HepG2 (cell line): Measurements from ENCODE around the gene TMEM186.
"Not testable (repeated sequence)": the region's sequence is repeated elsewhere in the genome, so short reads cannot be mapped to it uniquely, and the experiment has no call there.

Experiments used
- FOXK1 ChIP-seq: sonication (generic); formaldehyde crosslinking; IDR thresholded peaks from 2 replicates; pipeline ENCODE4 v1.4.0; 2020; ENCODE audit warnings: low read depth, missing genetic modification reagents, borderline replicate concordance
- MEF2D ChIP-seq: sonication (generic); formaldehyde crosslinking; IDR thresholded peaks from 2 replicates; pipeline ENCODE4 v1.5.1; 2020; ENCODE audit warnings: mild to moderate bottlenecking, missing genetic modification reagents
- NR2F6 ChIP-seq, 2 experiments: IDR thresholded peaks; 2 replicates each; pipeline ENCODE4 v1.6.1; 2016; ENCODE audit warnings: antibody characterized with exemption in 1 of 2, mild to moderate bottlenecking in 1 of 2
- POGK ChIP-seq: sonication (generic); formaldehyde crosslinking; conservative IDR thresholded peaks from 2 replicates; pipeline ENCODE4 v1.8.0; 2022; ENCODE audit warnings: mild to moderate bottlenecking, moderate library complexity, missing genetic modification reagents
- RARG ChIP-seq: sonication (generic); formaldehyde crosslinking; IDR thresholded peaks from 2 replicates; pipeline ENCODE4 v1.4.0; 2020; ENCODE audit warnings: low read depth, mild to moderate bottlenecking, missing genetic modification reagents
- RFX5 ChIP-seq: IDR thresholded peaks from 2 replicates; pipeline ENCODE4 v1.6.1; 2011; ENCODE audit warnings: low read depth, low read length, improper control_type of control experiment
- TCF7L2 ChIP-seq: IDR thresholded peaks from 2 replicates; pipeline ENCODE4 v1.6.1; 2011; ENCODE audit warnings: mild to moderate bottlenecking, low read depth, low read length, moderate library complexity
- THAP9 ChIP-seq: sonication (generic); formaldehyde crosslinking; IDR thresholded peaks from 2 replicates; pipeline ENCODE4; 2020; ENCODE audit warnings: missing genetic modification reagents, mild to moderate bottlenecking, borderline replicate concordance
- ZFYVE20 ChIP-seq: sonication (generic); formaldehyde crosslinking; IDR thresholded peaks from 2 replicates; pipeline ENCODE4 v1.8.0; 2023; ENCODE audit warnings: low read depth, mild to moderate bottlenecking, moderate library complexity, missing genetic modification reagents, borderline replicate concordance
- ZNF343 ChIP-seq: sonication (generic); formaldehyde crosslinking; IDR thresholded peaks from 2 replicates; pipeline ENCODE4 v1.4.0; 2020; ENCODE audit warnings: mild to moderate bottlenecking, missing genetic modification reagents

GRCh38 chr16:8786316-8786715, 11.1 kb downstream of the TMEM186 start:
- not testable (repeated sequence) for TF ChIP-seq FOXK1; NR2F6 (IDR thresholded peaks at IDR 0.05); NR2F6 (CRISPR knock-in tag; IDR thresholded peaks at IDR 0.05); TCF7L2; THAP9 (CRISPR knock-in tag); RARG (CRISPR knock-in tag); ZNF343; MEF2D; RFX5; POGK (CRISPR knock-in tag); ZFYVE20 (CRISPR knock-in tag)
